H9 (cell line): ENCODE results near the gene CSNK1G1. TPM values are rescaled to one million over a fixed set of nuclear protein-coding genes. Genes with fewer than 3 reads are reported as not detected.

Source experiments
- DNase-seq: peaks from one replicate; pipeline ENCODE4 v3.0.0-alpha.2; 2017
- H2AFZ ChIP-seq: one replicate; pipeline ENCODE4 v1.6.1; 2013; ENCODE audit warnings: mild to moderate bottlenecking, low read length, control low read depth, moderate library complexity
- H2AK5ac ChIP-seq: 2 replicates; pipeline ENCODE4 v1.6.1; 2013; ENCODE audit warnings: low read length, control low read depth, mixed read lengths; ENCODE audit not compliant: insufficient read length
- H2BK120ac ChIP-seq: one replicate; pipeline ENCODE4 v1.6.1; 2013; ENCODE audit warnings: low read depth, mild to moderate bottlenecking, low read length, control low read depth, inconsistent platforms; ENCODE audit not compliant: poor library complexity, severe bottlenecking
- H2BK12ac ChIP-seq: 2 replicates; pipeline ENCODE4 v1.6.1; 2013; ENCODE audit warnings: low read length, control low read depth, mixed read lengths, low read depth; ENCODE audit not compliant: insufficient read length
- H2BK15ac ChIP-seq: 2 replicates; pipeline ENCODE4 v1.6.1; 2013; ENCODE audit warnings: low read depth, low read length, control low read depth
- H2BK20ac ChIP-seq: one replicate; pipeline ENCODE4 v1.6.1; 2013; ENCODE audit warnings: low read depth, mild to moderate bottlenecking, low read length, control low read depth, inconsistent platforms; ENCODE audit not compliant: poor library complexity, severe bottlenecking
- H2BK5ac ChIP-seq: 2 replicates; pipeline ENCODE4 v1.6.1; 2013; ENCODE audit warnings: low read length, control low read depth, mixed read lengths; ENCODE audit not compliant: insufficient read length
- H3K14ac ChIP-seq: 2 replicates; pipeline ENCODE4 v1.6.1; 2013; ENCODE audit warnings: low read length, control low read depth; ENCODE audit not compliant: insufficient read depth
- H3K18ac ChIP-seq: 2 replicates; pipeline ENCODE4 v1.6.1; 2013; ENCODE audit warnings: low read depth, mild to moderate bottlenecking, mixed read lengths, low read length, control low read depth; ENCODE audit not compliant: insufficient read length
- H3K23ac ChIP-seq: 2 replicates; pipeline ENCODE4 v1.6.1; 2013; ENCODE audit warnings: low read length, control low read depth, mixed read lengths, low read depth; ENCODE audit not compliant: insufficient read length
- H3K23me2 ChIP-seq: 2 replicates; pipeline ENCODE4 v1.6.1; 2013; ENCODE audit warnings: low read depth, mild to moderate bottlenecking, mixed read lengths, low read length, control low read depth; ENCODE audit not compliant: insufficient read length, poor library complexity, severe bottlenecking
- H3K27ac ChIP-seq: 2 replicates; pipeline ENCODE4 v1.5.1; 2013; ENCODE audit warnings: low read length, control low read depth, mixed read lengths, low read depth; ENCODE audit not compliant: insufficient read length
- H3K27me3 ChIP-seq: 2 replicates; pipeline ENCODE4 v1.6.1; 2013; ENCODE audit warnings: low read length, control low read depth, inconsistent platforms; ENCODE audit not compliant: insufficient read depth
- H3K4ac ChIP-seq: 2 replicates; pipeline ENCODE4 v1.6.1; 2013; ENCODE audit warnings: low read depth, mild to moderate bottlenecking, control low read depth, inconsistent platforms, low read length, moderate library complexity
- H3K4me1 ChIP-seq: 2 replicates; pipeline ENCODE4 v1.6.1; 2013; ENCODE audit warnings: low read length, control low read depth, inconsistent platforms; ENCODE audit not compliant: insufficient read depth
- H3K4me2 ChIP-seq: 2 replicates; pipeline ENCODE4 v1.6.1; 2013; ENCODE audit warnings: low read length, control low read depth, mixed read lengths; ENCODE audit not compliant: insufficient read length, insufficient read depth
- H3K56ac ChIP-seq: 2 replicates; pipeline ENCODE4 v1.6.1; 2013; ENCODE audit warnings: low read depth, mild to moderate bottlenecking, mixed read lengths, low read length, control low read depth; ENCODE audit not compliant: insufficient read length
- H3K79me1 ChIP-seq: 2 replicates; pipeline ENCODE4 v1.6.1; 2013; ENCODE audit warnings: low read depth, mild to moderate bottlenecking, moderate library complexity, low read length, control low read depth, inconsistent platforms; ENCODE audit not compliant: insufficient read depth, poor library complexity, severe bottlenecking
- H3K79me2 ChIP-seq: 2 replicates; pipeline ENCODE4 v1.6.1; 2013; ENCODE audit warnings: low read length, control low read depth, inconsistent platforms; ENCODE audit not compliant: insufficient read depth
- H3K9ac ChIP-seq: 2 replicates; pipeline ENCODE4 v1.6.1; 2013; ENCODE audit warnings: low read length, control low read depth, mixed read lengths; ENCODE audit not compliant: insufficient read length; ENCODE audit errors: extremely low read depth
- H3K9me3 ChIP-seq: one replicate; pipeline ENCODE4 v1.6.1; 2013; ENCODE audit warnings: low read depth, low read length, inconsistent platforms; ENCODE audit not compliant: control insufficient read depth
- H3T11ph ChIP-seq: one replicate; pipeline ENCODE4 v1.6.1; 2013; ENCODE audit warnings: mild to moderate bottlenecking, low read length, control low read depth, inconsistent platforms
- H4K20me1 ChIP-seq: one replicate; pipeline ENCODE4 v1.6.1; 2013; ENCODE audit not compliant: control insufficient read depth, insufficient read length, insufficient read depth
- H4K5ac ChIP-seq: 2 replicates; pipeline ENCODE4 v1.6.1; 2013; ENCODE audit warnings: low read depth, mild to moderate bottlenecking, mixed read lengths, low read length, control low read depth; ENCODE audit not compliant: insufficient read length
- H4K8ac ChIP-seq: replicated peaks from 2 replicates; pipeline ENCODE4 v1.6.1; 2013; ENCODE audit warnings: low read length, control low read depth, mixed read lengths, low read depth; ENCODE audit not compliant: insufficient read length
- H4K91ac ChIP-seq: 2 replicates; pipeline ENCODE4 v1.6.1; 2013; ENCODE audit warnings: low read depth, mild to moderate bottlenecking, moderate library complexity, mixed read lengths, low read length, control low read depth; ENCODE audit not compliant: insufficient read length
- H3K27ac Mint-ChIP-seq, 3 experiments: 2 replicates in 2 of 3; 3 replicates in 1 of 3; pipeline ENCODE4 v1.8.0; 2020 to 2021; ENCODE audit warnings: mixed read lengths in 3 of 3, mild to moderate bottlenecking in 1 of 3, moderate library complexity in 1 of 3
- H3K27me3 Mint-ChIP-seq: 2 replicates; pipeline ENCODE4 v1.8.0; 2021; ENCODE audit warnings: low read depth, mild to moderate bottlenecking, moderate library complexity, mixed read lengths
- H3K36me3 Mint-ChIP-seq, 3 experiments: 2 replicates in 2 of 3; 3 replicates in 1 of 3; pipeline ENCODE4 v1.8.0; 2020 to 2021; ENCODE audit warnings: low read depth in 3 of 3, mixed read lengths in 3 of 3; ENCODE audit not compliant: insufficient read depth in 1 of 3
- H3K4me1 Mint-ChIP-seq, 2 experiments: 2 replicates each; pipeline ENCODE4 v1.8.0; 2020; ENCODE audit warnings: mixed read lengths in 2 of 2
- H3K4me3 Mint-ChIP-seq, 2 experiments: 2 replicates in 1 of 2; 3 replicates in 1 of 2; pipeline ENCODE4 v1.8.0; 2020 to 2021; ENCODE audit warnings: mild to moderate bottlenecking in 2 of 2, mixed read lengths in 2 of 2, moderate library complexity in 1 of 2
- H3K9me3 Mint-ChIP-seq, 2 experiments: 2 replicates in 1 of 2; 3 replicates in 1 of 2; pipeline ENCODE4 v1.8.0; 2020; ENCODE audit warnings: mild to moderate bottlenecking in 2 of 2, mixed read lengths in 2 of 2, moderate library complexity in 1 of 2
- WGBS: extraction: QIAGEN DNeasy Blood & Tissue Kit; methylation state at CpG from one replicate; pipeline ENCODE4 v1.1.7; 2013; ENCODE audit warnings: missing lambda C conversion rate, low lambda C conversion rate, mixed read lengths; ENCODE audit not compliant: insufficient read length; ENCODE audit errors: extremely low coverage; 5-methylcytosine and 5-hydroxymethylcytosine counted together
- total RNA-seq: library from RNA; stranded (reverse); gene quantifications from 2 replicates; pipeline ENCODE4 v1.2.1, GENCODE V29; 2021
- TF ChIP-seq, protein P1 (sequence below): fragments of 200-600 bp; sonication (generic); conservative IDR thresholded peaks from 3 replicates; pipeline ENCODE4 v1.8.0; 2021; ENCODE audit warnings: antibody characterized with exemption, mild to moderate bottlenecking

The CSNK1G1 gene
- total RNA-seq, 1 experiment from 2014 or later = 17.1 TPM

DNA sequence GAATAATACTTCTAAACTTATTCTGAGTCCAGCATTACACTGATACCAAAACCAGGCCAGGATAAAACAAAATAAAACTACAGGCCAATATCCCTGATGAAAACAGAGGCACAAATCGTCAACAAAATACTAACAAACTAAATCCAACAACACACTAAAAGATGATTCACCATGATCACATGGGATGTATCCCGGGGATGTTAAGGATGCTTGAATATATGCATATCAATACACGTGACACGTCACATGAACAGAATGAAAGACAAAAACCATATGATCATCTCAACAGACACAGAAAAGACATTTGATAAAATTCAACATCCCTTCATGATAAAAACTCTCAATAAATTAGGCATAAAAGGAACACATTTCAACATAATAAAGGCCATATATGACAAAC, 91.5 kb downstream of the CSNK1G1 start:
- Mint-ChIP-seq H3K36me3 (peaks cover 4 to 16% (median 14%) of the 10 kb centered on the region in 3 experiments; a peak in 6 of 7 replicates), H3K9me3 (peaks cover 0 to 17% of the 10 kb centered on the region in 2 experiments; a peak in 2 of 5 replicates)

More for the DNA sequence above, 91.5 kb downstream of the CSNK1G1 start:
- Histone ChIP-seq H2AFZ (no peak overlapping the region), H3K14ac (no peak overlapping the region), H2BK120ac (no peak overlapping the region), H3K23ac (no peak overlapping the region), H2BK12ac (no peak overlapping the region), H3K9ac (no peak overlapping the region), H3K27ac (no peak overlapping the region), H3K79me1 (no peaks in the 10 kb centered on the region), H4K8ac (no peak overlapping the region), H4K91ac (no peak overlapping the region), H3K56ac (no peak overlapping the region), H3K4ac (no peak overlapping the region), H2BK5ac (no peak overlapping the region), H2BK20ac (no peak overlapping the region), H3K4me2 (no peak overlapping the region), H3K23me2 (no peaks in the 10 kb centered on the region), H3K18ac (no peak overlapping the region), H3K9me3 (no peaks in the 10 kb centered on the region), H3K4me1 (no peaks in the 10 kb centered on the region), H4K5ac (no peak overlapping the region), H2BK15ac (no peak overlapping the region), H3T11ph (no peak overlapping the region), H3K79me2 (no peaks in the 10 kb centered on the region), H3K27me3 (no peaks in the 10 kb centered on the region), H2AK5ac (no peak overlapping the region), H4K20me1 (no peaks in the 10 kb centered on the region)
- Mint-ChIP-seq H3K27ac (no peak overlapping the region), H3K4me1 (peaks cover 0 to 4% of the 10 kb centered on the region in 2 experiments; a peak in 1 of 4 replicates), H3K27me3 (no peaks in the 10 kb centered on the region), H3K4me3 (no peak overlapping the region)
- DNase-seq = no peak
- no CpG with 5 or more reads among the region's 4 CpGs for WGBS
- TF ChIP-seq, protein P1, sequence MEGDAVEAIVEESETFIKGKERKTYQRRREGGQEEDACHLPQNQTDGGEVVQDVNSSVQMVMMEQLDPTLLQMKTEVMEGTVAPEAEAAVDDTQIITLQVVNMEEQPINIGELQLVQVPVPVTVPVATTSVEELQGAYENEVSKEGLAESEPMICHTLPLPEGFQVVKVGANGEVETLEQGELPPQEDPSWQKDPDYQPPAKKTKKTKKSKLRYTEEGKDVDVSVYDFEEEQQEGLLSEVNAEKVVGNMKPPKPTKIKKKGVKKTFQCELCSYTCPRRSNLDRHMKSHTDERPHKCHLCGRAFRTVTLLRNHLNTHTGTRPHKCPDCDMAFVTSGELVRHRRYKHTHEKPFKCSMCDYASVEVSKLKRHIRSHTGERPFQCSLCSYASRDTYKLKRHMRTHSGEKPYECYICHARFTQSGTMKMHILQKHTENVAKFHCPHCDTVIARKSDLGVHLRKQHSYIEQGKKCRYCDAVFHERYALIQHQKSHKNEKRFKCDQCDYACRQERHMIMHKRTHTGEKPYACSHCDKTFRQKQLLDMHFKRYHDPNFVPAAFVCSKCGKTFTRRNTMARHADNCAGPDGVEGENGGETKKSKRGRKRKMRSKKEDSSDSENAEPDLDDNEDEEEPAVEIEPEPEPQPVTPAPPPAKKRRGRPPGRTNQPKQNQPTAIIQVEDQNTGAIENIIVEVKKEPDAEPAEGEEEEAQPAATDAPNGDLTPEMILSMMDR = no peak
